Liver (tissue), 2 donors: ENCODE measurements around the gene COPS8.

Experiments
- CTCF ChIP-seq: fragments of 150-350 bp; IDR thresholded peaks from 2 replicates; pipeline ENCODE4 v1.5.1; 2017; ENCODE audit warnings: improper control_type of control experiment, low read depth, low read length; ENCODE audit not compliant: missing input control
- MAX ChIP-seq: IDR thresholded peaks from 2 replicates; pipeline ENCODE4 v1.6.1; 2016; ENCODE audit warnings: antibody characterized with exemption
- TF ChIP-seq, protein P1 (sequence below): IDR thresholded peaks from 2 replicates; pipeline ENCODE4 v1.6.1; 2016; ENCODE audit warnings: antibody characterized with exemption, mild to moderate bottlenecking
- donor health status: healthy.

DNA sequence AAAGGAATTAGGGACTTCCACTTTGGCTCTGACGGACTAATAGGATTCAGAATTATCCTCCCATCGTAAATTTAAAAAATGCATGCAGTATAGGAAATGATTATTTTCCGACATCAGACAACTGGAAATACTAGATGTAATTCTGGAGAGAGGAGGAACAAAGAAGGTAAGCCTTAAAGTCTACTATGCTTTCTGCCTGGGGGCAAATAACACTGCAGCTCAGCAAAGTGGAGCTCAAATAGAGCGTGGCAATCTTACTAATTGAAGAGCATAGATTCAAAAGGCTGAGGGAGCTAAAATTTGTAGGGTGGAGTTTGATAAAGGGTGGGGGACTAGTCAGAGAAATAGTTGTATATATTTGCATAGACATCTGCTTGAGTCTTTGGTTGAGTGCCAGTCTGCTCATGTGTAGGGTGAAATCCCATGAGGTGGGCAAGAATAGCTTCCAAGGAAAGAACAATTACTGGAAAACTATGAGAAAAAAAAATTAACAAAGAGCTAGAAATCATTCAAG lies 23.8 kb downstream of the COPS8 start:
- TF ChIP-seq MAX (no peak), CTCF (no peak)
- TF ChIP-seq, protein P1, sequence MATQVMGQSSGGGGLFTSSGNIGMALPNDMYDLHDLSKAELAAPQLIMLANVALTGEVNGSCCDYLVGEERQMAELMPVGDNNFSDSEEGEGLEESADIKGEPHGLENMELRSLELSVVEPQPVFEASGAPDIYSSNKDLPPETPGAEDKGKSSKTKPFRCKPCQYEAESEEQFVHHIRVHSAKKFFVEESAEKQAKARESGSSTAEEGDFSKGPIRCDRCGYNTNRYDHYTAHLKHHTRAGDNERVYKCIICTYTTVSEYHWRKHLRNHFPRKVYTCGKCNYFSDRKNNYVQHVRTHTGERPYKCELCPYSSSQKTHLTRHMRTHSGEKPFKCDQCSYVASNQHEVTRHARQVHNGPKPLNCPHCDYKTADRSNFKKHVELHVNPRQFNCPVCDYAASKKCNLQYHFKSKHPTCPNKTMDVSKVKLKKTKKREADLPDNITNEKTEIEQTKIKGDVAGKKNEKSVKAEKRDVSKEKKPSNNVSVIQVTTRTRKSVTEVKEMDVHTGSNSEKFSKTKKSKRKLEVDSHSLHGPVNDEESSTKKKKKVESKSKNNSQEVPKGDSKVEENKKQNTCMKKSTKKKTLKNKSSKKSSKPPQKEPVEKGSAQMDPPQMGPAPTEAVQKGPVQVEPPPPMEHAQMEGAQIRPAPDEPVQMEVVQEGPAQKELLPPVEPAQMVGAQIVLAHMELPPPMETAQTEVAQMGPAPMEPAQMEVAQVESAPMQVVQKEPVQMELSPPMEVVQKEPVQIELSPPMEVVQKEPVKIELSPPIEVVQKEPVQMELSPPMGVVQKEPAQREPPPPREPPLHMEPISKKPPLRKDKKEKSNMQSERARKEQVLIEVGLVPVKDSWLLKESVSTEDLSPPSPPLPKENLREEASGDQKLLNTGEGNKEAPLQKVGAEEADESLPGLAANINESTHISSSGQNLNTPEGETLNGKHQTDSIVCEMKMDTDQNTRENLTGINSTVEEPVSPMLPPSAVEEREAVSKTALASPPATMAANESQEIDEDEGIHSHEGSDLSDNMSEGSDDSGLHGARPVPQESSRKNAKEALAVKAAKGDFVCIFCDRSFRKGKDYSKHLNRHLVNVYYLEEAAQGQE = no peak
